Activated T-cell treated with anti-CD3 and anti-CD28 coated beads for 1 hour (primary cell): ENCODE results near the gene ST3GAL6.

Experiments used
- DNase-seq: peaks from one replicate; pipeline ENCODE4 v3.0.0-alpha.2; 2020; ENCODE audit warnings: low read depth

The ST3GAL6 gene

DNA sequence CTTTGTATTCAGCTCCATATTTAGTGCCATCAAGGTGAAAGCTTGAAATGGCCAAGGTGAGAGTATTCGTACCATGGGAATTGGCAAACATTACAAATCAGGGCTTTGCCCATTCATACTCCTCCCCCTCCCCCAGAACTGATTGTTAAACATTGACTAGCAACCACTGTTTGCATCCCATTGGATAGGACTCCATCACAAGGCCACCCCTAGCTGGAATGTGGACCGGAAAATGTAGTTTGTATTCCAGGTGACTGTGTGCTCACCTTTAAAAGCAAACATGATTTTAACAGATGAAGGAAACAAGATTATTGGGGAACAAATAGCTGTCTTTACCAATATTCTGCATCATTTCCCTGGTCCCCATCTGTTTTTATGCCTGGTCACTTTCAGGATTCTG lies 14.1 kb downstream of the ST3GAL6 start:
- no peak for DNase-seq

DNA sequence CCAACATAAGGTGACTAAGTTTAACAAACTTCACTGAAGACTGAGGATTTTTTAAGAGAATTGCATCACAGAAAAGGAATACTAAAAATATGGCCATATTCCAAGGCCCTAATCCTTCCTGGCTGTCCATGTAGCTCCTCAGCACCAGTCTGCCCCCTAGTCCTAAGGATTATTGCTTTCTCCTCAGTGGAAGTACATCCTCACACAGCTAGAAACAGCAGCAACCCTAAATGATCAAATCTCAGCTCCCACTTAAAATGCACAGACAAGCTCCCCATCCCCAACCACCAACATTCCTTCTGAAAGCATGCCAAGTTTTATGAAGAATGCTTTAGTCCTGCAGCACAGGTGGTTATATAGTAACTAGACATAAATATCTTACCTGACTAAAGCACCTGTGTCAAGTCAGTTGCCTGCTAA lies 14.7 kb downstream of the ST3GAL6 start:
- no peak for DNase-seq

GRCh38 chr3:98778383-98778782 lies 15.2 kb downstream of the ST3GAL6 start:
- no peak for DNase-seq

- no peak for DNase-seq
Measured at GRCh38 chr3:98778852-98779413, 15.8 kb downstream of the ST3GAL6 start.

DNA sequence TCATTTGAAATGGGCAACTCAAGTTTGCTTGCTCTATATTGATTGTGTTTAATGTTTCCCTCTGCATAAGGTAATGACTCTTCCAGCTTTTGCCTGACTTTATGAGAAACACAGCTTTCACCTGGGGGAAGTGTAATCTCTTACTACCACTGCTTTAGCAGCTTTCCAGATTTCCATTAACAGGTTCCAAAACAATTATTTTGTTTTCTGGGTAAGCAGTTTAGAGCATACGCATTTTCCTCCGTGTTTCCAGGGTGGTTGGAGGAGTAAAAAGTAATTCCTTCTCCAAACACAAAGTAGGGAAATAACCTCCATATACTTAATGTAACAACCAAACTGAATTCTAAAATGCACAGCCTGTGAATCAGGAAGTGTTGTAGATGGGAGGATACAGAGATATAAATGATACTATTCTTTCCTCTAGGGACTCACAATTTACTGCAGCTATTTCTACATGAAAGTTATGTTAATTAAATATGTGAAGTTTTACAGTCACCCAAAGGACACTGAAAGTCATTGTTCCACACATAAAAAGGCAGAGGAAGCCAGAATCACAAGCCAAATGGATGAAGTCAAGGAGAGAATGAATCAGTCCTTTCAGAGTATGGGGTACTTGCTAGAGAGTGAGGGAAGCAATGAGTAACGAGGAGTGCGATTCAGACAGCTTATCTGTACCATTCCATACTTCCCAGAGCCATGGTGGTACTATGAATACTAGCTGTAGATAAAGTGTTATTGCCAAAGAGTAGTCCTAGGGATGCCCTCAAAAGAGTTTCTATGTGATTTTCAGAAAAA lies 16.6 kb downstream of the ST3GAL6 start:
- DNase-seq, result no peak

DNA sequence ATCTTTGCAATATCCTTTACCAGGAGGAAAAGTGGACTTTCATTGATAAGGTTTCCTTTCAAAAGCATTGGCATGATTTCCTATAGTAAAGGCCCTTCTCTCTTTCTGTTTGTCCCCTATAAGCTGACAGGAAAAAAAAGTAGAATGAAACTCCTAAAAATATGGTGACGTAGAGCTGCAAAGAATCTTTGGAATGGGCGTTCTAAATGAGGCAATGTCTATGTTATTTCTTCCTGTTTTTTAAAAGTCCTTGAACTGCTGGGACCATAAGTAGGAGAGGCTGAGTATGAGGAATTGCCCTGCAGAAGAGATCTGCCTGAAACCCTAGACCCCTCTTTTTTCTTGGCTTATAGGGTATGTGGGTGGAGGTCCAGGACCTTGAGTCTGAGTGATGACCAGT lies 17.2 kb downstream of the ST3GAL6 start:
- DNase-seq, result no peak

DNA sequence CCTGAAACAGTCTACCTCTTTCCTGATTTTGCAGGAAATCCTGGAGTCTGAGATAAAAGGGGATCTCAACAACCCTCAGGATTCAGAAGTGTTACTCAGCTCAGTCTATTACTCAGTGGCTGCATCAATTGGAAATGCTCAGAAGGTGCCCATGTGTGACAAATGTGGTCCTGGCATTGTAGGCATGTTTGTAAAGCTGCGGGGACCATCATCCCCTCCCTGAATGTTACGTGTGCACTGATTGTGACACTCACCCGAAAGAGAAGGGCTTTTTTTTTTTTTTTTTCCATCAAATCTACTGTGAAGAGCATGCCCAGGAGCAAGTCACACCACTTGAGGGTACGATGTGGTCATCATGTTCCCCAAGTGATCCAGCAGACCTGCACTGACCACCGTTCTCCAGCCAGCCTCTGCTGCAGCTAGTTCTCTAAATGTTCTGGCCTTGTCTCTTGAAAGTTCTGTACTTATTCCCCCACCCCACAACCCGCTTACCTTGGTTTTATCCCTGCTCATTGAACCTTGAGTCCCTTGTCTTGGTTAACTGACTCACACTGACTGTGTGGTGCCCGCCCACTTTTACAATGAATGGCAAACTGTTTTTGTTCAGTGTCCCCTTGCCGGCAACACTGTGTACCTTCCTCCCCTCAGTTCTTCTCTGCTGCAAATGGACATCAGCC lies 19.8 kb downstream of the ST3GAL6 start:
- DNase-seq, result no peak

DNA sequence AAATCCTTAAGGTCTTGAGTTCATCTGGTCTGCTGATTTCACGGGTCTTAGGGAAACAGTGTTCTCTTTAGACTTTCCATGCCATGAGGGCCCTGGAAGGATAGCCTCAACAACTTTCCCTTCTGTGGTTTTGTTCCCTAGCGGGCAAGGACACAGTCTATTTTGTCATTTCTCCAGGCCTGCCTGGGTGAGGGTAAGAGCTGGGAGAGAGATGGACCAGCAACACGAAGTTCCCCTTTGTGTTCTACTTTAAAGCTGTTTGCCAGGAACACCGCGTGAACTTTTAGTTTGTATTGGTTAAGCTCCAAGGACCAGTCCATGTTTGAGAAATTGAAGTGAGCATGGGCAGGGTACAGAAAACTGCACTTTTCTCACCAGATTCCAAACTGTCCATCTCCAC lies 20.9 kb downstream of the ST3GAL6 start:
- DNase-seq, result no peak

DNA sequence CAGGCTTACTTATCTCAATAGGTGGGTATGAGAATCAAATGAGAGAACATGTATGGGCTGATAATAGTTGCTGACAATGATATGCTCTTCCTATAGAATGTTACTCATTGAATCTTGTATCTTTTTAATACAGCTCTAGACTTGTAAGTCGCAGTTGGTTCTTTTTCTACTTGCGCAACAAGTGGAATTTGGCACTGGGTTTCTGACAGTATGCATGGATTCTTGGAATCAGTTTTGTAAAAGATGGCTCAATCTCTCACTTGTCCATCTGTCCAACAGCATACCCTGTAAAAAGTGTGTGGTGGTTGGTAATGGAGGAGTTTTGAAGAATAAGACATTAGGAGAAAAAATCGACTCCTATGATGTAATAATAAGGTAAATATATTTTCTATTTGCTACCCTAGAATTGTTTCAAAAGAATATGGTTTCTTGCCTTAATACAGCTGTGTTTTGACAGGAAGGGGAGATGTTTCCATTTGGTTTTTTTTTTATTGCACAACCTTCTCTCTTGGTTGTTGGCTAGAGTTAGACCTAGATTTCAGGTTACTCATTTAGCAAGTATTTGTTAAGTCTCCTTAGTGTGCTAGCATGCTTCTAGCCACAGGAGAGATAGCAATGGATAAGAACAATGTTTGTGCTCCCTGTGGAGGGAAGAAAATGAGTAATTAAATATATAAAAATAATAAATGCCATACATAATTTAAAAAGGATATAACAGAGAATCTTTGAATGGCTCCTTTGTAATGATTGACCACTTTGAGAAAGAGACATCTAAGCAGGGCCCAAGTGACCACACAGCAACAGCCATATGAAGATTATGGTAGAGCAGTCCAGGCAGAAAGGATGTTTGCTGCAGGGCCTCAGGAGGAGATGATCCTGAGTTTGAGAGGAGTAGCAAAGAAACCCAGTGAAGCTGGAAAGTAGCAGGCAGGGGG lies 21.8 kb downstream of the ST3GAL6 start:
- no peak for DNase-seq

- DNase-seq, result no peak
Measured at GRCh38 chr3:98786364-98787006, 23.3 kb downstream of the ST3GAL6 start.

GRCh38 chr3:98787181-98787580 lies 24.0 kb downstream of the ST3GAL6 start:
- no peak for DNase-seq

GRCh38 chr3:98788651-98789050 lies 25.5 kb downstream of the ST3GAL6 start:
- no peak for DNase-seq

DNA sequence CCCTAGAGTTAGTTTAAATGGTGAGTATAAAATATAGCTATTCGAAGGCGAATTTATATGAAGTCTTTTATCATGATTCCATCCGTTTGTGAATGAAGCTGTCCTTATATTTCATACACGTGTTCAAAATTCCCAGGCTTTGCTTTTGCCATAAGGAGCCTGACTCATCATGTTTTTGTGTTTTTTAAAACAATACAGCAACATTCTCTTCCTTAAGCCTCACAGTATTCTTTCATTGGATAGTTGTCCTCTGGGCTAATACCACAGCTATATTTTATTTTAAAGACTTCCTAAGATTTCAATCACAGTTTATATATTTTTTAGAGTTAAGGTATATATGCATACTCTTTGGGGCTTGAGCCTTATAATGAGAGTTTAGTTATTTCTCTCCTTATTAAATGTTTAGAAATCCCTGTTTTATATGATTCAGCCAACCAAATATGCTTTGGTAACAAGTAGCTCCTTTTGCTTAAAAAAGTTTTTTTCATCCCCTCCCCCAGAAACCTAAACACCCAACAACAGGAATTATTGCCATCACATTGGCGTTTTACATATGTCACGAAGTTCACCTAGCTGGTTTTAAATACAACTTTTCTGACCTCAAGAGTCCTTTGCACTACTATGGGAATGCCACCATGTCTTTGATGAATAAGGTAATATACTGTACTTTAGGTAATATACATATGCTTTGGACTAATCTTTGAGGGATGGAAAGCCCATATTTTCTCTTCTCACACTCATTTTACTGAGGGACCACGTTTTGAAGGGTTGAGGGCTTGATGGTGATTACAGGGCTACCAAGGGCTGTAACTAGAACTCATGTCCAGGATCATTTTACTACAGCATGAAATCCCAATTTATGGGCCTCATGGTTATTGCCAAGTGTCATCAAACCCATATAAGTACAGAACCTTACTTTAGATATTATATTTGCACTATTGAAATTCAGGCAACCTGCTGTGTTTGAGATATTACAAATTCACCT lies 28.5 kb downstream of the ST3GAL6 start:
- no peak for DNase-seq

GRCh38 chr3:98793971-98794370 lies 30.8 kb downstream of the ST3GAL6 start:
- DNase-seq, result no peak

DNA sequence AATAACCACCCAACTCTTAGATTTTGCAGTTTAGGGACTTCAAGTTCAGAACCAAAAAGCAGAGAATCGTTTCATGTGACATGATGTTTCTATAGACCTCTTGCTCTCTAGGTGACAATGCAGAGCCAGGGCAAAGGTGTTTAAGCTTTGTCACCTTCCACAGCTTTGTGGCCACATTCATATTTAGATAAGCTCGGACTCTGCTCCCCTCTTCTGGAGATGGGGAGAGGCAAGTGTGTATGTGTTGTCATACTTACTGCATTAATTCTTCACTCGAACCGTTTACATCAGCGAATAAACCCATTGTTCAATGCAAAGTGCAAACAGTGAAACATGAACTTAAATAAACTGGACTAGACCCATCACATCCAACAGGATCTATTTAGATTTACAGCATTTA lies 33.2 kb downstream of the ST3GAL6 start:
- DNase-seq, result no peak

DNA sequence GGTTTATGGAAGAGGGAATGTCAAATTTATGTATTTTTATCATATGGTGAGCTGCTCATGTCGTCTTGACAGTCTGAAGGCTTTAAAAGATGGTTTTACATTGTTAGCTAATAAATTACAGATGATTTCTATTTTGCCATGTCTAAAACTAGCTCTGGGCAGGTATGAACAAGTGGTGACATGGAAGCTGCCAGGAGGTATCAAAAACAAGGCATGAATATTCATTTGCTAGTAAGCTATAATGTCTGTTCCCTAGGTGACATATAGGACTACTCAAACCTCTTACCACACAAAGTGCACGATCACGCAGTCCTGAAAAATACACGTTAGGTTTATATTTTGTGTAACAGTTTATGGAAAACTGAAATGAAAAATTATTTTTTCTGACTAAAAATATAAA lies 34.8 kb downstream of the ST3GAL6 start:
- DNase-seq, result no peak

DNA sequence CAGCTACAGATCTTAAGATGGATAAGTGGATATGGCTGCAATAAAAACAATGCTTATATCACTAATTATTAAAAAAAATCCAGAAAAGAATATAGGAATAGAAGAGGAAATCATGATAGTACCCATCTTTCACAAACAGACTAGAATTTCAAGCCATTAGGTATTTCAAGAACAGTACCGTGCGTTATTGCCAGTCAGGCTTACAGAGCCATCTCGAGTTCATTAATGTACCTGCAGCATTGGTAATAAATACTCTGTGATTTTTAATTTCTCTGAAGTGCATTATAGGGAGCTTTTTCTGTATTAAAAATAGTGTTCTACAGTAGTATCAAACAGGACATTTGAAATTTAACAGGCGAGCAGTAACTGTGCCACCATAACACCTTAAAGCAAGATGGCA lies 35.7 kb downstream of the ST3GAL6 start:
- DNase-seq, result no peak

DNA sequence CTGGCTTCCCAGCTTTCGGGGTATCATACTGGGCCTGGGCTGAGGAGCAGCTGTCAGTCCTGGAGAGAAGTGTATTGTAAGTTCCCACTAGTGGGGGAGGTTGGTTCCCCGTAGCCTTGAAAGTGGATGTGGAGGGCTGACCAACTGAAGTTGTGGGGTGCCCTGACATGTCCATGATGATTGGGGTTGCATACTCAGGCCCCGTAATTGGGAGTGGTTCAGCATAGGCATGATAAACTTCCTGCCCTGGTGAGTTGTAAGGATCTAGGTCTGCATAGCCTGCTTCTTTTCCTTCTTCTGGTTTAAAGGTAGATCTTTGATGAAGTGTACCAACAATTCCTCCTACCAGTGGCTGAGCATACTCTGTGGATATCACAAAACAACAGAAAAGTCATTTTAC lies 36.3 kb downstream of the ST3GAL6 start:
- no peak for DNase-seq

- no peak for DNase-seq
Measured at GRCh38 chr3:98800401-98800800, 37.3 kb downstream of the ST3GAL6 start.

- DNase-seq, result no peak
Measured at GRCh38 chr3:98801043-98801747, 38.1 kb downstream of the ST3GAL6 start.
